Measurements from ENCODE around the gene ST6GALNAC3.

The ST6GALNAC3 gene

DNA sequence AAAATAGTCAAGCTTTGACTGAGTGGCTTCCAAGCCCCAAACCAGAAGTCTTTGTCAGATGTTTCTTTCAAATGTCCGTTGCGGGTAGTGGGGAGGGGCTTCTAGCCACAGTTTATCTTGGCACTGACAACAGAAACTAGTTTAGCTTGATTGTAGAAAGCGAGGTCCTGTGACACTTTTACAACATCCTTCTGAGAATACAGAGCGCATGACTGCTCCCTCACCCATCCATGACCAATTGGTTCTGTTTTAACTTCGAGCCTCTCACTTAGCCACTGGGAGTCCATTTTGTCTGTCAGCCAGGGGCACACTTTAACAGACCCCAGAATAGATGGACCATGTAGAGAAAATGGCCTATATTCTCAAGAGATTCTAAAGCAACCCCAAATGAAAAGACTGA is 593.5 kb downstream of the ST6GALNAC3 start:
- DNase-seq: no peak

DNA sequence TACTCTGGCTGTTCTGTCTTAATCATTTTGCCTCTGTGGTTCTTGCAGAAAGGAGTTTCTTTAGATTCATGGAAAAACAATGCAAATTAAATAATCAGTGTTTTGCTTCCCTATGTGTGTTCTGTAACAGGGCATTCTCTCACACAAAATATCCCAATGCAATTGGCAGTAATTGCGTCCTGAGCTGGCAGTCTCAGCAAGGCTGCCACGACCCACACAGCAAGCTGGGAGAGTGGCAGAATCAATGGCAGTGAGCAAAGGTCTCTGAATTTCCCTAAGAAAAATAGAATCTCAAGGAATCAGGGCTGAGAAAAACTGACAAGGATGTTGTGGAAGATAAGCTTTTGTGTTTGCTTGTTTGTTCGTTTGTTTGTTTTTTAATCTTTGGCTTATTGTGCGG is 594.6 kb downstream of the ST6GALNAC3 start:
- no peak for DNase-seq

DNA sequence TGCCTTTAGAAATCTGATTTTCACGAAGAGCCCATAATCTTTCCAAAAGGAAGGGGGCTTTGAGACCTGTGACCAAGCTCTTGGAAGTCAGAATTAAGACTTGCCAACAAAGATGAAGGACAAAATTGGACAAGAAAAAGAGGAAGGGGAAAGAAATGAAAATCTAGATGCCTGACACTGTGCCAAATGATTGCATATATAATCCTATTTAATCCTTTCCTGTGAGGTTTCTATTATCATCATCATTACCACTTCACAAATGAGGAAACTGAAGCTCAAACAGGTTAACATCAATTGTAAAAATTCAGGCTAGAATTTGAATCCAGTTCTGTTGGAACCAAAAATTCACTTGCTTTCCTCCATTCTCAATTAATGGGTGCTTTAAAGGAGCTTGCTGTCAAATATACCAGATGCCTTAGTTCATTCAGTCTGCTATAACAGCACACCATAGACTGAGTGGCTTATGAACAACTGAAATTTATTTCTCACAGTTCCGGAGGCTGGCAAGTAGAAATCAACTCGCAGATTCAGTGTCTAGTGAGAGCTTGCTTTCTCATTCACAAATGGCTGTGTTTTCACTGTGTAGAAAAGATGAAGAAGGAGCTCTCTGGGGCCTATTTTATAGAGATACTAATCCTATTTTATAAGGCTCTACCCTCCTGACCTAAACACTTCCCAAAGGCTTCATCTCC is 595.2 kb downstream of the ST6GALNAC3 start:
- no peak for DNase-seq

DNA sequence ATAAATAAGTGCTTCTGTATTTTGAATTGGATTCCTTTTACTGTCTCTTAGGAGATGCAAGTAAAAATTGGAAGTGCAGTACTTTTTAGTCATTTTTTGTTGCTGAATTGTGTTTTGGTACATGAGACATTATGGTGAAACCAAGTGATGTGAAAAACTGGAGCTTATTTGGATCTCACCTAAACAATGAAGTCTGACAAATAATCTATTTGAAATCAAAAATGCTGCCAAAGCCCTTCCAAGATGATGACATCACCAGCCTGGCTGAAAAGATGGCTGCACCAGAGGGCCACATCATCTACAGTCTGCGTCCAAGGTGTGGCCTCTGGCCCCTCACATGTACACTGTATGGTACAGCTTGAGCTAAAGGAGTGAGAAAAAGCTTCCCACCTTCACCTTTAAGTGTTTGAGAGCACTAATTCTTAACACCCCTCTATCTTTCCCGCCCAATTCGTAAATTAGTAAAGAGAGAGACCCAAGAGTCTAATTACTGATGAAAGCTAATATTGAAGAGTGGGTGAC is 600.2 kb downstream of the ST6GALNAC3 start:
- DNase-seq: no peak

DNA sequence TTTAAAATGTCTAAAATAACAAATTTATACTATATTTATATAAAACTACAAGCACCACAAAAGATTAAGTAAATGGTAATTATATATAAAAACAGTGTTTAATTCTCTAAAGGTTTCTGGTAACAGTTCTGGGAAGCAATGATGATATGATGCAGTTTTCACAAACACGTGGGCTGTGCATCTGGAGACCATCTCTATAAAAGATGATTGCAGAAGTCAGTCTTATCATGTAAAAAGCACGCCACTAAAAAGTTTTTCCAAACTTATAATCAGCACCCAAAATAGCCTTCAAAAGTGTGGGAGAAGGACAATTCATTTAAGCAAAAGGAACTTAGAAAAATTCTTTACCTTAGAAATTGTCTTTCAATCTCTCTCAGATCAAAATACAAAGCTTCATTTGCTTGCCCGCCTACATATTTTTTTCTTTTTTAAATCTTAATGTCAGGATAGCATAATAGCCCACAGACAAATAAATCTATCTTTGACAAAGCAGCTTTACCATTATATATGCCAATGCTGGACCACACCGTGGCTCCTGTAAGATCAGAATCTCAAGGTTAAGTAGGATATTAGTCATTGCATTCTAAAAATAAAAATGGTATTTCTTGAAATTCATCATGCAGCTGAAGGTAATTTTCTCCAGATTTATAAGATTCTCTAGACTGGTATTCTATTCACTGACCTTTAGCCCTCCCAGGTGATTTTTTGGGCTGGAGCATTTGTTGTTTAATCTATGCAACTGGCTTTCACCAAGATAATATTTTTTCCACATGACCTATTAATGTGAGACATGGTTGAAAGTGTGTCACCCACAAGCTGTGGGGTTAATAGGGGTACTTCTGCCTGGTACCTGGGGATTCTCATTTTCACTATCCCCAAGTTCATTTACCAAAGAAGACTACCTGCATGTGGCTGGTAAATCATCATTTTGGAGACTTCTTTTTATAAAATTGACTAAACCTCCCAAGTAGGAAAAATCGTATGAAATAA is 603.2 kb downstream of the ST6GALNAC3 start:
- DNase-seq: no peak

DNA sequence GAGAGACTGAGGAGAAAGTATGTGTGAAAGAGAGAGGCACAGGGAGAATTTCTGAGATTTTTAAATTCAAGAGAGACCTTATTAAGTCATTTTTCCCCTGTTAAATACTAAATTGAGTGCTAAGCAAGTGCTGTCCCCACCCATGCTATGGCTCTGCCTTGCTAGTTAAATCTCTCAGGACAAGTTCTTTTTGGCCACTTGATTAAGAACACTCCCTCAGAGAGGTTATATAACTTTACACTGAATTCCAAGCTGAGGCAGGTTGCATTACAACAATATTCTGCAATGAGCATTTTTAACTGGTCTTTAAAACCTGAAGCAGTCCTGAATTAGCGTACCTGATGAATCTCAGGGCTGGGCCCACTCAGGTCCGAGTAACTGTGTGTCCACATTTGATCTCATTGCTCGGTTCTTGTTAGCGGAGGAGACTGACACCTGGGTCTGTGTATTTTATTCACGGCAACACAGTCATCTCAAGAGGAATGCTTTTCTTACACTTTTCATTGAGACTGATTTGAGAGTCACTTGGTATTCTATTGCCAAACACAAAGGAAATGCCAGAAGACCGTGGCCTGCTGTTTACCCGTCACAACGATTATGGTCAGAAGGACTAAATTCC is 605.1 kb downstream of the ST6GALNAC3 start:
- no peak for DNase-seq

DNA sequence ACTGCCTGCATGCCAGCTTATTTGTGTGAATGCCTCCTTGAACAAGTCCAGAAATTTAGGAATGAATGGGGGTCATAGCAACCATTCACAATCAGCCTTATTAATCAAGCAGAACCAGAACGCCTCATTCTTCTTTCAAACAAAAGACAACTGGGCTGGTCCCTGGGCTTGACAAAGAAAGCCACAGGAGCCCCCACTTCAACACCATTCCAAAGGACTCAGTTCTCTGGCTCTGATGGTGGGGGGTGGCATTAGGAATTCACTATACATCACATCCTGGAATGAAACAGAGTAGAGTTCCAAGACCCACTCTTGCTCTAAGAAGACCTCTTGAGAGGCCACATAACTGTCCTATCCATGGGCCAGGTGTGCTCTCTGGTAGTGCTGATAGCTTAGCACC is 606.1 kb downstream of the ST6GALNAC3 start:
- no peak for DNase-seq

DNA sequence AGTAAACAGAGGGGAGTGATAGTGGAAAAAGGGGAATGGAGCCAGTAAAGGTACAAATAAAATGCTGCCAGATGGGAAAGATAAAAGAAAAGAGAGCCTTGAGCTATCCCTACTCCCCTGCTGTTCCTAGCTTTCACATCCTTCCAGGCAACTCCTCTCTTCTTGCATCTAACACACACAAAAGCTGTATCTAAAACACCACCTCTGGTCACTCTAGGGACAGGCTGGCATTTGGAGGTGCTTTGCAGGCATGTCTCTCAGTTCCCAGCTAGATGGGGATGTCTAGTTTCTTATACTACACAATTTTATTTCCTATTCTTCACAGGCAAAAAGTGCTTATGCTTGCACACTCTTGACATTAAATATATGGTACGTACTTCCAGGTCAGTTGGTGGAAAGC is 607.6 kb downstream of the ST6GALNAC3 start:
- no peak for DNase-seq

Measured in T-helper 9 cell (primary cell).